CD4-positive, CD25-positive, alpha-beta regulatory T cell (primary cell): ENCODE measurements around the gene MTMR2. TPM values are rescaled to one million over a fixed set of nuclear protein-coding genes. Genes with fewer than 3 reads are reported as not detected.

Experiments
- ATAC-seq, 2 donors: fragments of 150-1000 bp; cut with Tn5 transposase; one replicate each; pipeline ENCODE4 v1.10.0; 2021; ENCODE audit warnings: low read depth in 2 of 2, moderate number of reproducible peaks in 2 of 2, moderate library complexity in 1 of 2
- DNase-seq, 3 donors: peaks; one replicate each; pipeline versions ENCODE4 v3.0.0 to v3.0.0-alpha.2; 2012 to 2022; ENCODE audit warnings: mixed read lengths in 1 of 3
- H3K27ac ChIP-seq: one replicate; pipeline ENCODE4 v1.7.0; 2013; ENCODE audit warnings: mild to moderate bottlenecking, low read length; ENCODE audit not compliant: insufficient read depth, poor library complexity, severe bottlenecking
- H3K27me3 ChIP-seq: one replicate; pipeline ENCODE4 v1.7.0; 2013; ENCODE audit warnings: low read length; ENCODE audit not compliant: control insufficient read depth, insufficient read depth
- H3K36me3 ChIP-seq: one replicate; pipeline ENCODE4 v1.7.0; 2013; ENCODE audit warnings: mild to moderate bottlenecking, low read length, moderate library complexity; ENCODE audit not compliant: control insufficient read depth, insufficient read depth
- H3K4me1 ChIP-seq: 2 replicates; pipeline ENCODE4 v1.7.0; 2013; ENCODE audit warnings: mild to moderate bottlenecking, low read length; ENCODE audit not compliant: insufficient read depth, control insufficient read depth, poor library complexity, severe bottlenecking
- H3K4me3 ChIP-seq: one replicate; pipeline ENCODE4 v1.7.0; 2013; ENCODE audit warnings: low read depth, mild to moderate bottlenecking, low read length, moderate library complexity
- H3K9me3 ChIP-seq, 2 experiments: 1 replicate in 1 of 2; 2 replicates in 1 of 2; pipeline ENCODE4 v1.7.0; 2013; ENCODE audit warnings: low read length in 2 of 2, mild to moderate bottlenecking in 1 of 2, moderate library complexity in 1 of 2; ENCODE audit not compliant: control insufficient read depth in 2 of 2
- H3K27ac Mint-ChIP-seq, 3 donors: one replicate each; pipeline ENCODE4 v1.8.0; 2020 to 2022; ENCODE audit warnings: mild to moderate bottlenecking in 3 of 3, mixed read lengths in 3 of 3, moderate library complexity in 2 of 3
- H3K27me3 Mint-ChIP-seq: one replicate; pipeline ENCODE4 v1.8.0; 2022; ENCODE audit warnings: mild to moderate bottlenecking, mixed read lengths
- H3K36me3 Mint-ChIP-seq: one replicate; pipeline ENCODE4 v1.8.0; 2020; ENCODE audit warnings: mixed read lengths
- H3K4me1 Mint-ChIP-seq, 4 donors: one replicate each; pipeline ENCODE4 v1.8.0; 2020 to 2022; ENCODE audit warnings: mixed read lengths in 4 of 4, mild to moderate bottlenecking in 1 of 4
- H3K4me3 Mint-ChIP-seq, 4 donors: one replicate each; pipeline ENCODE4 v1.8.0; 2020 to 2022; ENCODE audit warnings: mild to moderate bottlenecking in 4 of 4, mixed read lengths in 4 of 4, moderate library complexity in 3 of 4
- H3K9me3 Mint-ChIP-seq, 7 donors: one replicate each; pipeline ENCODE4 v1.8.0; 2020 to 2022; ENCODE audit warnings: mixed read lengths in 7 of 7, mild to moderate bottlenecking in 3 of 7, moderate library complexity in 2 of 7
- polyA plus RNA-seq, 4 donors: library from polyadenylated mRNA; unstranded; fragments of 300-500 nt; fragmentation: Illumina TruSeq; gene quantifications; one replicate each; pipeline ENCODE4 v1.2.3, GENCODE V29; 2021
- total RNA-seq: library from RNA; stranded (reverse); gene quantifications from one replicate; pipeline ENCODE4 v1.2.3, GENCODE V29; 2022

The MTMR2 gene
- total and polyA plus RNA-seq, 5 donors from 2014 or later: 9.8 to 21.3 (median 13.5) TPM

DNA sequence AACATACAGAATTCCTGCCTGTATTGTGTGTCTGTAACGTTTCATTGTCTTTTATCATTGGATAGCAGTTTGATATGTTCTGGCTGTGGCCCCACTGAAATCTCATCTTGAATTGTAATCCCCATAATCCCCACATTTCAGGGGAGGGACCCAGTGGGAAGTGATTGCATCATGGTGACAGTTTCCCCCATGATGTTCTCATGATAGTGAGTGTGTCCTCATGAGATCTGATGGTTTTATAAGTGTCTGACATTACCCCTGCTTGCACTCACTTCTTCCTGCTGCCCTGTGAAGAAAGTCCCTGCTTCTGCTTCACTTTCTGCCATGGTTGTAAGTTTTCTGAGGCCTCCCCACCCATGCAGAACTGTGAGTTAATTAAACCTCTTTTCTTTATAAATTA lies 19.6 kb upstream of the MTMR2 start:
- Histone ChIP-seq H3K4me1 (no peaks in the 10 kb centered on the region), H3K27me3 (no peaks in the 10 kb centered on the region), H3K36me3 (no peaks in the 10 kb centered on the region), H3K27ac (no peak overlapping the region), H3K9me3 (peaks cover 8 to 17% of the 10 kb centered on the region in 2 experiments), H3K4me3 (no peak overlapping the region)
- Mint-ChIP-seq H3K36me3 (no peaks in the 10 kb centered on the region), H3K27me3 (no peaks in the 10 kb centered on the region), H3K4me3 (no peak overlapping the region), H3K27ac (no peak overlapping the region), H3K9me3 (peaks cover 0 to 25% (median 4%) of the 10 kb centered on the region in 7 donors), H3K4me1 (no peaks in the 10 kb centered on the region)
- no peak for ATAC-seq
- no peak for DNase-seq

- H3K27ac Mint-ChIP-seq: peak overlapping the region in 1 of 3 donors; percentile 2
- H3K9me3 ChIP-seq: peaks cover 2 to 3% of the 10 kb centered on the region in 2 experiments
- H3K9me3 Mint-ChIP-seq: peaks cover 0 to 19% (median 4%) of the 10 kb centered on the region in 7 donors
- no peak overlapping the region for H3K4me3 ChIP-seq
- DNase-seq (no peak), ATAC-seq (no peak)
- H3K36me3 Mint-ChIP-seq: no peaks in the 10 kb centered on the region
- no peaks in the 10 kb centered on the region for H3K4me1 Mint-ChIP-seq
- H3K27ac ChIP-seq: no peak overlapping the region
- no peaks in the 10 kb centered on the region for H3K27me3 ChIP-seq
- no peak overlapping the region for H3K4me3 Mint-ChIP-seq
- no peaks in the 10 kb centered on the region for H3K4me1 ChIP-seq
- no peaks in the 10 kb centered on the region for H3K36me3 ChIP-seq
- no peaks in the 10 kb centered on the region for H3K27me3 Mint-ChIP-seq
Measured at GRCh38 chr11:95939091-95939490, 15.2 kb upstream of the MTMR2 start.

DNA sequence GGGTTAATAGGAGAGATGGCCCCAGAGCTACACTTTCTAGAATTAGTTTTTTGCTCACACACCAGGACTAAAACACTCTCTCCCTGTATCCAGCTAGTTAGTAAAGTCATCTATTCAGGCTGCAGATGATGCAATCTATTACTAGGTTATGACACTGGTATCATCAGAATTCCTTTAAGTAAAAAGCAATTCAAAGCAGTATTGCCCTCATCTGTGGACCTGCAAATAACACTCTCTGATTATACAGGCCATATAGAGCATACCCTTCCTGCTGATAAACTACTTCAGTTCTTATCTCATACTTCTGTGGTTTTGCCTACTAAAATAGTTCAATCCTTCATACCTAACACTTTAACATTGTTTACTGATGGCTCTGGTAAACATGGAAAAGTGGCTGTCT lies 13.5 kb upstream of the MTMR2 start:
- H3K9me3 ChIP-seq: no peaks in the 10 kb centered on the region
- H3K4me1 Mint-ChIP-seq: no peaks in the 10 kb centered on the region
- no peaks in the 10 kb centered on the region for H3K36me3 Mint-ChIP-seq
- H3K9me3 Mint-ChIP-seq: peaks cover 0 to 14% (median 3%) of the 10 kb centered on the region in 7 donors
- no peak overlapping the region for H3K27ac Mint-ChIP-seq
- DNase-seq: no peak
- H3K27ac ChIP-seq: no peak overlapping the region
- peaks cover 2% of the 10 kb centered on the region for H3K27me3 Mint-ChIP-seq
- H3K4me3 ChIP-seq: no peak overlapping the region
- H3K36me3 ChIP-seq: no peaks in the 10 kb centered on the region
- H3K4me1 ChIP-seq: no peaks in the 10 kb centered on the region
- no peaks in the 10 kb centered on the region for H3K27me3 ChIP-seq
- H3K4me3 Mint-ChIP-seq: no peak overlapping the region
- no peak for ATAC-seq

GRCh38 chr11:95933594-95933993 lies 9.7 kb upstream of the MTMR2 start:
- peaks cover 0 to 30% (median 10%) of the 10 kb centered on the region in 7 donors for H3K9me3 Mint-ChIP-seq
- H3K4me1 Mint-ChIP-seq: no peaks in the 10 kb centered on the region
- Histone ChIP-seq H3K9me3 (peaks cover 13 to 15% of the 10 kb centered on the region in 2 experiments), H3K27me3 (peaks cover 5% of the 10 kb centered on the region), H3K4me1 (no peaks in the 10 kb centered on the region), H3K27ac (no peak overlapping the region), H3K36me3 (no peaks in the 10 kb centered on the region), H3K4me3 (no peak overlapping the region)
- H3K27ac Mint-ChIP-seq: no peak overlapping the region
- ATAC-seq (no peak), DNase-seq (no peak)
- H3K4me3 Mint-ChIP-seq: no peak overlapping the region
- peaks cover 21% of the 10 kb centered on the region for H3K27me3 Mint-ChIP-seq
- H3K36me3 Mint-ChIP-seq: no peaks in the 10 kb centered on the region

DNA sequence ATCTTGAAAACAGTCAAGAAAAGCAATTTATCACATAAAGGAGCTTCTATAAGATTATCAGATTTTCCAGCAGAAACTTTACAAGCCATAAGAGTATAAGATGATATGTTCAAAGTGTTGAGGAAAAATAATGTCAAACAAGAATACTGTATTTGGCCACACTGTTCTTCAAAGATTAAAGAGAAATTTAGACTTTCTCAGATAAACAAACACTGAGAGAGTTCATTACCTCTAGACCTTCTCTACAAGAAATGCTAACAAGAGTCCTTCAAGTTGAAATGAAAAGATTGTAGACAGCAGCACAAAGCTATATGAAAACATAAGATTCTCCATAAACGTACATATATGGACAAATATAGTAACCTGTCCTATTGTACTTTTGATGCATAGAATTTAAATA lies 8.0 kb upstream of the MTMR2 start:
- peaks cover 5% of the 10 kb centered on the region for H3K27me3 ChIP-seq
- Mint-ChIP-seq H3K27ac (no peak overlapping the region), H3K36me3 (no peaks in the 10 kb centered on the region), H3K4me1 (no peaks in the 10 kb centered on the region), H3K27me3 (peaks cover 29% of the 10 kb centered on the region), H3K9me3 (peaks cover 0 to 20% (median 9%) of the 10 kb centered on the region in 7 donors), H3K4me3 (no peak overlapping the region)
- no peak overlapping the region for H3K4me3 ChIP-seq
- H3K27ac ChIP-seq: no peak overlapping the region
- H3K4me1 ChIP-seq: no peaks in the 10 kb centered on the region
- no peak for DNase-seq
- H3K36me3 ChIP-seq: no peaks in the 10 kb centered on the region
- H3K9me3 ChIP-seq: peaks cover 13 to 15% of the 10 kb centered on the region in 2 experiments
- ATAC-seq: no peak

- H3K27me3 ChIP-seq: peaks cover 5% of the 10 kb centered on the region
- H3K27me3 Mint-ChIP-seq: peaks cover 38% of the 10 kb centered on the region
- H3K4me3 Mint-ChIP-seq: no peak overlapping the region
- H3K9me3 ChIP-seq: peaks cover 13 to 15% of the 10 kb centered on the region in 2 experiments
- H3K36me3 Mint-ChIP-seq: no peaks in the 10 kb centered on the region
- peaks cover 0 to 19% (median 9%) of the 10 kb centered on the region in 7 donors for H3K9me3 Mint-ChIP-seq
- no peak overlapping the region for H3K27ac Mint-ChIP-seq
- no peaks in the 10 kb centered on the region for H3K4me1 Mint-ChIP-seq
- DNase-seq: no peak
- no peak for ATAC-seq
- no peaks in the 10 kb centered on the region for H3K36me3 ChIP-seq
- H3K4me3 ChIP-seq: no peak overlapping the region
- H3K27ac ChIP-seq: no peak overlapping the region
- H3K4me1 ChIP-seq: no peaks in the 10 kb centered on the region
Measured at GRCh38 chr11:95930948-95931347, 7.0 kb upstream of the MTMR2 start.

DNA sequence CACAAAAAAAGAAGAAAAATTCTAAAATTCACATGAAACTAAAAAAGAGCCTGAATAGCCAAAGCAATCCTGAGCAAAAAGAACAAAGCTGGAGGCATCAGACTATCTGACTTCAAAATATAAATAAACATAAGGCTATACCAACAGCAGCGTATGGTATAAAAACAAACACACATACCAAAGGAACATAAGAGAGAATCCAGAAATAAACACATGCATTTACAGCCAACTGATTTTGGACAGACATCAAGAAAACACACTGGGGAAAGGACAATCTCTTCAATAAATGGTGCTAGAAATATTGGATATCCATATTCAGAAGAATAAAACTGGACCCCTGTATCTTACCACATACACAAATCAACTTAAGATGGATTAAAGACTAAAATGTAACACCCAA lies 2.8 kb upstream of the MTMR2 start:
- no peak overlapping the region for H3K4me3 ChIP-seq
- H3K27me3 ChIP-seq: peaks cover 5% of the 10 kb centered on the region
- Mint-ChIP-seq H3K36me3 (peaks cover 4% of the 10 kb centered on the region), H3K9me3 (peaks cover 0 to 13% (median 5%) of the 10 kb centered on the region in 7 donors), H3K4me3 (no peak overlapping the region), H3K4me1 (peaks cover 13 to 32% (median 20%) of the 10 kb centered on the region in 4 donors), H3K27ac (no peak overlapping the region), H3K27me3 (peaks cover 30% of the 10 kb centered on the region)
- ATAC-seq (no peak), DNase-seq (no peak)
- H3K36me3 ChIP-seq: no peaks in the 10 kb centered on the region
- peaks cover 25% of the 10 kb centered on the region for H3K4me1 ChIP-seq
- H3K27ac ChIP-seq: no peak overlapping the region
- peaks cover 12 to 13% of the 10 kb centered on the region in 2 experiments for H3K9me3 ChIP-seq

GRCh38 chr11:95925011-95925410 lies 1.1 kb upstream of the MTMR2 start:
- no peak overlapping the region for H3K27ac ChIP-seq
- DNase-seq (peak in 2 of 3 donors; percentile 1 to 7), ATAC-seq (no peak)
- Mint-ChIP-seq H3K9me3 (peaks cover 0 to 4% (median 0%) of the 10 kb centered on the region in 7 donors), H3K36me3 (peaks cover 4% of the 10 kb centered on the region), H3K4me1 (peaks cover 16 to 34% (median 25%) of the 10 kb centered on the region in 4 donors), H3K27ac (peak overlapping the region in 1 of 3 donors; percentile 98), H3K27me3 (peaks cover 23% of the 10 kb centered on the region), H3K4me3 (peak overlapping the region in 3 of 4 donors; percentile 3 to 99 (median 93))
- peak overlapping the region; percentile 96 for H3K4me3 ChIP-seq
- no peaks in the 10 kb centered on the region for H3K9me3 ChIP-seq
- H3K4me1 ChIP-seq: peaks cover 25% of the 10 kb centered on the region
- no peaks in the 10 kb centered on the region for H3K36me3 ChIP-seq
- H3K27me3 ChIP-seq: no peaks in the 10 kb centered on the region
